Measurements from ENCODE around the gene ZDHHC18. TPM values are rescaled to one million over a fixed set of nuclear protein-coding genes. Genes with fewer than 3 reads are reported as not detected.

Gene ZDHHC18
- total RNA-seq, 2 experiments from 2014 or later, result 47.6 to 50.9 TPM

Other genes starting within 250 kb of the ZDHHC18 start
- 100 to 1,000 TPM; 122 to 123 TPM for gene ARID1A, start 130.7 kb upstream of the ZDHHC18 start, total RNA-seq
- gene PIGV, start 38.7 kb upstream of the ZDHHC18 start, total RNA-seq, result 10 to 100 TPM; 19.9 to 20.3 TPM
- gene SFN, start 36.5 kb downstream of the ZDHHC18 start, total RNA-seq, result 1 to 10 TPM; 1.8 to 1.9 TPM
- 10 to 100 TPM; 28.9 to 32.8 TPM for gene GPN2, start 63.6 kb downstream of the ZDHHC18 start, total RNA-seq
- gene GPATCH3, start 73.8 kb downstream of the ZDHHC18 start, total RNA-seq, result 10 to 100 TPM; 14.9 to 16.4 TPM
- not detected for gene NR0B2, start 87.3 kb downstream of the ZDHHC18 start, total RNA-seq
- gene NUDC, start 95.1 kb downstream of the ZDHHC18 start, total RNA-seq, result 10 to 100 TPM; 85.1 to 91.2 TPM
- gene KDF1, start 133.8 kb downstream of the ZDHHC18 start, total RNA-seq, result not detected
- not detected for gene TRNP1, start 167.0 kb downstream of the ZDHHC18 start, total RNA-seq
- gene TENT5B, start 186.2 kb downstream of the ZDHHC18 start, total RNA-seq, result not detected